DND-41 (cell line): ENCODE results near the gene GSTM2.

Experiments
- CTCF ChIP-seq: IDR thresholded peaks from 2 replicates; pipeline ENCODE4 v1.5.1; 2012; ENCODE audit warnings: borderline replicate concordance, low read length, moderate library complexity, mild to moderate bottlenecking; ENCODE audit not compliant: poor library complexity, severe bottlenecking; ENCODE audit errors: extremely low read depth
- EZH2 ChIP-seq: IDR thresholded peaks from 3 replicates; pipeline ENCODE4 v1.6.1; 2012; ENCODE audit warnings: borderline replicate concordance, low read depth, mild to moderate bottlenecking, moderate library complexity, low read length, inconsistent platforms; ENCODE audit not compliant: severe bottlenecking

- TF ChIP-seq CTCF (no peak), EZH2 (no peak)
These were observed 9.3 kb upstream of the GSTM2 start for GRCh38 chr1:109658533-109659042.
